Left lung (tissue), 10 donors: ENCODE results near the gene CHMP1A. TPM values are rescaled to one million over a fixed set of nuclear protein-coding genes. Genes with fewer than 3 reads are reported as not detected.
A peak's percentile ranks its signal among the peaks of the same experiment; 100 is the strongest.
"Not testable (repeated sequence)": the region's sequence is repeated elsewhere in the genome, so short reads cannot be mapped to it uniquely, and the experiment has no call there.

ENCODE experiments used
- ATAC-seq: fragments of 200-7000 bp; cut with Tn5 transposase; one replicate; pipeline ENCODE4 v1.9.1; 2020; ENCODE audit warnings: moderate library complexity
- DNase-seq, 4 donors: peaks; one replicate each; pipeline ENCODE4 v3.0.0-alpha.2; 2013 to 2020
- H3K27ac ChIP-seq, 2 donors: fragments of 200-600 bp; sonication (generic) in 1 of 2; one replicate each; pipeline versions ENCODE4 v1.5.0 to v1.8.0; 2020 to 2021
- H3K27me3 ChIP-seq, 2 donors: fragments of 200-600 bp; sonication (generic) in 1 of 2; one replicate each; pipeline versions ENCODE4 v1.5.0 to v1.8.0; 2020 to 2021
- H3K36me3 ChIP-seq, 2 donors: fragments of 200-600 bp; sonication (generic) in 1 of 2; one replicate each; pipeline versions ENCODE4 v1.5.0 to v1.8.0; 2020 to 2021
- H3K4me1 ChIP-seq, 2 donors: fragments of 200-600 bp; one replicate each; pipeline ENCODE4 v1.8.0; 2021
- H3K4me3 ChIP-seq, 2 donors: fragments of 200-600 bp; sonication (generic) in 1 of 2; one replicate each; pipeline versions ENCODE4 v1.5.0 to v1.8.0; 2020 to 2021; ENCODE audit warnings: mild to moderate bottlenecking in 1 of 2
- H3K9me3 ChIP-seq, 2 donors: fragments of 200-600 bp; sonication (generic) in 1 of 2; one replicate each; pipeline versions ENCODE4 v1.5.0 to v1.8.0; 2020 to 2021
- intact Hi-C, 2 donors: fragments of 100-400 bp; cut with DNase I; formaldehyde crosslinking; loops; one replicate each; pipeline versions ENCODE4 v1.11.2 to v1.14.2; 2022
- polyA plus RNA-seq, 6 donors: library from polyadenylated mRNA; unstranded; fragments of 120-200 nt; gene quantifications; one replicate each; pipeline ENCODE4 v1.2.1, GENCODE V29; 2013; ENCODE audit not compliant: insufficient read length in 6 of 6
- total RNA-seq, 2 donors: library from RNA; stranded (reverse); fragmentation: NEBNext Ultra II Directional; extraction: Animal tissue kit (Norgen Biotek cat#: 25700); gene quantifications; one replicate each; pipeline ENCODE4 v1.2.1, GENCODE V29; 2021
- TF ChIP-seq, protein P1 (sequence below), 2 donors: fragments of 200-600 bp; sonication (generic) in 1 of 2; IDR thresholded peaks; one replicate each; pipeline versions ENCODE4 v1.5.0 to v1.8.0; 2021; ENCODE audit warnings: antibody characterized with exemption in 2 of 2
- donor health status: DM: no; HTN: yes; CAD: no.
- donor health status: DM: no; HTN: no; CAD: no.

CHMP1A gene
- total and polyA plus RNA-seq, 8 donors = 60.8 to 91.5 (median 72.5) TPM

DNA sequence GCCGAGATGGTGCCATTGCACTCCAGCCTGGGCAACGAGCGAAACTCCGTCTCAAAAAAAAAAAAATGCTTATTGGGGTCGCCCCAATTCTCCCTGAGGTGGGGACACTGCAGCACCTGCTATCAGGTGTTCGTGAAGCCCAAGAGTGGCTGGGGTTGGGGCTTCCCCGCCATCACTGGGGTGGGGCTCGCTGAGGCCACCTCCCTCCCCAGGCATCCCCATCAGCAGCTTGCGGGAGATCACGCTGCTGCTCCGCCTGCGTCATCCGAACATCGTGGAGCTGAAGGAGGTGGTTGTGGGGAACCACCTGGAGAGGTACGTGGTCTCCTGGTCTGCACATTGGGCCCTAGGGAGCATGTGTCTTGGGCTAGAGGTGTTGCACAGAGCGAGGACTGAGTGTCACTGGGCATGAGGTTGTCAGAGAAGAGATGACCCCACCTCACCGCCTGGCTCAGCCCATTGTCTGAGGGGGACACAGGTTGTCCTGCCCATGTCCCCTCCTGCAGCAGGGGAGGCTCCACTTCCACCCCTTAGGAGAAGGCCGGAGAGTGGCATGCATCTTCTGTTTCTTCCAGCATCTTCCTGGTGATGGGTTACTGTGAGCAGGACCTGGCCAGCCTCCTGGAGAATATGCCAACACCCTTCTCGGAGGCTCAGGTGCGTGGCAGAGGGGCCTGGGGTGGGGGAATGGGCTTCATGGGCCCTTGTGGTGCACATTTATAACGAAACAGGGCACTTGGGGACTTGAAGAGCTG lies 33.9 kb upstream of the CHMP1A start:
- Histone ChIP-seq H3K27me3 (no peaks in the 10 kb centered on the region), H3K27ac (no peak overlapping the region), H3K9me3 (no peaks in the 10 kb centered on the region), H3K4me3 (no peak overlapping the region), H3K4me1 (peaks cover 8 to 13% of the 10 kb centered on the region in 2 donors), H3K36me3 (peaks cover 0 to 72% of the 10 kb centered on the region in 2 donors)
- ATAC-seq (no peak), DNase-seq (peak in 1 of 4 donors; percentile 49)
- TF ChIP-seq, protein P1, sequence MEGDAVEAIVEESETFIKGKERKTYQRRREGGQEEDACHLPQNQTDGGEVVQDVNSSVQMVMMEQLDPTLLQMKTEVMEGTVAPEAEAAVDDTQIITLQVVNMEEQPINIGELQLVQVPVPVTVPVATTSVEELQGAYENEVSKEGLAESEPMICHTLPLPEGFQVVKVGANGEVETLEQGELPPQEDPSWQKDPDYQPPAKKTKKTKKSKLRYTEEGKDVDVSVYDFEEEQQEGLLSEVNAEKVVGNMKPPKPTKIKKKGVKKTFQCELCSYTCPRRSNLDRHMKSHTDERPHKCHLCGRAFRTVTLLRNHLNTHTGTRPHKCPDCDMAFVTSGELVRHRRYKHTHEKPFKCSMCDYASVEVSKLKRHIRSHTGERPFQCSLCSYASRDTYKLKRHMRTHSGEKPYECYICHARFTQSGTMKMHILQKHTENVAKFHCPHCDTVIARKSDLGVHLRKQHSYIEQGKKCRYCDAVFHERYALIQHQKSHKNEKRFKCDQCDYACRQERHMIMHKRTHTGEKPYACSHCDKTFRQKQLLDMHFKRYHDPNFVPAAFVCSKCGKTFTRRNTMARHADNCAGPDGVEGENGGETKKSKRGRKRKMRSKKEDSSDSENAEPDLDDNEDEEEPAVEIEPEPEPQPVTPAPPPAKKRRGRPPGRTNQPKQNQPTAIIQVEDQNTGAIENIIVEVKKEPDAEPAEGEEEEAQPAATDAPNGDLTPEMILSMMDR (IDR thresholded peaks at IDR 0.05) = no peak
- intact Hi-C loops = no loop called here

DNA sequence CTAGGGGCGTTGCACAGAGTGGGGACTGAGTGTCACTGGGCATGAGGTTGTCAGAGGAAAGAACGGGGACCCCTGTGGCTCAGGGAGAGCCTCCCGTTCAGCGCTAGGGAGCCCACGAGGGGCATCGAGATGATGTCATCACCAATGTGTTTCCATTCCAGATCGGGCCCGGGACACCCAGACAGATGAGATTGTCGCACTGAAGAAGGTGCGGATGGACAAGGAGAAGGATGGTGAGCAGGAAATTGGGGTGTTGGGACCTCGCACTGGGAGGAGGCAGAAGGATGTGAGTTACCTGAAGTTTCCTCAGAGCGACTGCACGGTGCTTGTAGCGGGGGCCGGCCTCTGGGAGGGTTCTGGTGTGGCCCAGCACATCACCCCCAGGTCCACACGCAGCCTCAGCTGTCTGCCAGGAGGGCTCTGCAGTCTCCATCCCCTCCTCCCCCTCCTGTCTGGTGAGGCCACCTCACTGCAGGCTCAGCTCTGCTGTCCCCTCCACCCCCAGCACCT lies 32.9 kb upstream of the CHMP1A start:
- no peaks in the 10 kb centered on the region for H3K9me3 ChIP-seq
- H3K4me3 ChIP-seq = no peak overlapping the region
- ATAC-seq = no peak
- no peaks in the 10 kb centered on the region for H3K27me3 ChIP-seq
- TF ChIP-seq, protein P1 (IDR thresholded peaks at IDR 0.05) = no peak
- peaks cover 0 to 62% of the 10 kb centered on the region in 2 donors for H3K36me3 ChIP-seq
- intact Hi-C loops = no loop called here
- no peak overlapping the region for H3K27ac ChIP-seq
- peak in 1 of 4 donors; percentile 55 for DNase-seq
- H3K4me1 ChIP-seq = peaks cover 8 to 13% of the 10 kb centered on the region in 2 donors

GRCh38 chr16:89689621-89690020 lies 32.1 kb upstream of the CHMP1A start:
- H3K9me3 ChIP-seq, H3K27ac ChIP-seq, H3K27me3 ChIP-seq, ATAC-seq, H3K4me3 ChIP-seq: not testable (repeated sequence)
- Histone ChIP-seq H3K36me3 (peaks cover 0 to 54% of the 10 kb centered on the region in 2 donors), H3K4me1 (peaks cover 8 to 13% of the 10 kb centered on the region in 2 donors)
- peak in 1 of 4 donors; percentile 4 for DNase-seq
- intact Hi-C loops = loop anchor here in 1 of 2 donors (10.0 kb wide), 1 partner anchor 55 kb away; no protein-coding TSS in a partner anchor

- peak in 1 of 4 donors; percentile 46 for DNase-seq
- Histone ChIP-seq H3K9me3 (no peaks in the 10 kb centered on the region), H3K4me3 (no peak overlapping the region), H3K4me1 (peaks cover 8 to 13% of the 10 kb centered on the region in 2 donors), H3K27ac (no peak overlapping the region), H3K36me3 (peaks cover 0 to 49% of the 10 kb centered on the region in 2 donors), H3K27me3 (no peaks in the 10 kb centered on the region)
- intact Hi-C loops = loop anchor here in 1 of 2 donors (10.0 kb wide), 1 partner anchor 56 kb away; no protein-coding TSS in a partner anchor
- TF ChIP-seq, protein P1 (IDR thresholded peaks at IDR 0.05) = no peak
- no peak for ATAC-seq
Observed at GRCh38 chr16:89689142-89689541, 31.6 kb upstream of the CHMP1A start.

- Histone ChIP-seq H3K9me3 (no peaks in the 10 kb centered on the region), H3K4me1 (peaks cover 8 to 13% of the 10 kb centered on the region in 2 donors), H3K27ac (no peak overlapping the region), H3K4me3 (no peak overlapping the region), H3K27me3 (no peaks in the 10 kb centered on the region), H3K36me3 (peaks cover 0 to 42% of the 10 kb centered on the region in 2 donors)
- no peak for ATAC-seq
- intact Hi-C loops = loop anchor here in 1 of 2 donors (10.0 kb wide), 1 partner anchor 56 kb away; no protein-coding TSS in a partner anchor
- DNase-seq = no peak
- TF ChIP-seq, protein P1 (IDR thresholded peaks at IDR 0.05) = no peak
Observed at GRCh38 chr16:89688395-89688794, 30.9 kb upstream of the CHMP1A start.
